ENCODE measurements around the gene KMT2C. TPM values are rescaled to one million over a fixed set of nuclear protein-coding genes. Genes with fewer than 3 reads are reported as not detected.

The KMT2C gene
- total RNA-seq, 1 donor from 2014 or later = 136 TPM

GRCh38 chr7:152341039-152341913, 94.5 kb downstream of the KMT2C start:
- Mint-ChIP-seq H3K27ac (ENCODE audit: unreplicated experiment) (no peak overlapping the region), H3K4me1 (ENCODE audit: low read depth, unreplicated experiment) (peaks cover 15% of the 10 kb centered on the region), H3K4me3 (ENCODE audit: unreplicated experiment) (no peak overlapping the region), H3K36me3 (ENCODE audit: unreplicated experiment) (no peaks in the 10 kb centered on the region), H3K27me3 (ENCODE audit: unreplicated experiment) (no peaks in the 10 kb centered on the region), H3K9me3 (ENCODE audit: unreplicated experiment) (no peaks in the 10 kb centered on the region)
- peak; percentile 28 for DNase-seq
- TF ChIP-seq CTCF (IDR thresholded peaks at IDR 0.05; ENCODE audit: partially characterized antibody, unreplicated experiment) = peak; percentile 25

- TF ChIP-seq CTCF (IDR thresholded peaks at IDR 0.05; ENCODE audit: partially characterized antibody, unreplicated experiment) = no peak
- no peaks in the 10 kb centered on the region for H3K27me3 Mint-ChIP-seq (ENCODE audit: unreplicated experiment)
- H3K36me3 Mint-ChIP-seq (ENCODE audit: unreplicated experiment) = no peaks in the 10 kb centered on the region
- peaks cover 15% of the 10 kb centered on the region for H3K4me1 Mint-ChIP-seq (ENCODE audit: low read depth, unreplicated experiment)
- DNase-seq = no peak
- no peaks in the 10 kb centered on the region for H3K9me3 Mint-ChIP-seq (ENCODE audit: unreplicated experiment)
- H3K27ac Mint-ChIP-seq (ENCODE audit: unreplicated experiment) = no peak overlapping the region
- no peak overlapping the region for H3K4me3 Mint-ChIP-seq (ENCODE audit: unreplicated experiment)
These were observed 95.6 kb downstream of the KMT2C start for GRCh38 chr7:152340161-152340560.

GRCh38 chr7:152338561-152338960, 97.2 kb downstream of the KMT2C start:
- H3K36me3 Mint-ChIP-seq (ENCODE audit: unreplicated experiment) = no peaks in the 10 kb centered on the region
- no peaks in the 10 kb centered on the region for H3K27me3 Mint-ChIP-seq (ENCODE audit: unreplicated experiment)
- no peak for TF ChIP-seq CTCF (IDR thresholded peaks at IDR 0.05; ENCODE audit: partially characterized antibody, unreplicated experiment)
- peaks cover 2% of the 10 kb centered on the region for H3K9me3 Mint-ChIP-seq (ENCODE audit: unreplicated experiment)
- no peak for DNase-seq
- H3K4me1 Mint-ChIP-seq (ENCODE audit: low read depth, unreplicated experiment) = peaks cover 15% of the 10 kb centered on the region
- H3K27ac Mint-ChIP-seq (ENCODE audit: unreplicated experiment) = no peak overlapping the region
- no peak overlapping the region for H3K4me3 Mint-ChIP-seq (ENCODE audit: unreplicated experiment)

GRCh38 chr7:152336754-152337368, 98.9 kb downstream of the KMT2C start:
- peak; percentile 53 for TF ChIP-seq CTCF (IDR thresholded peaks at IDR 0.05; ENCODE audit: partially characterized antibody, unreplicated experiment)

More at GRCh38 chr7:152336754-152337368, 98.9 kb downstream of the KMT2C start:
- H3K27me3 Mint-ChIP-seq (ENCODE audit: unreplicated experiment) = peaks cover 2% of the 10 kb centered on the region
- peaks cover 10% of the 10 kb centered on the region for H3K4me1 Mint-ChIP-seq (ENCODE audit: low read depth, unreplicated experiment)
- H3K4me3 Mint-ChIP-seq (ENCODE audit: unreplicated experiment) = no peak overlapping the region
- H3K36me3 Mint-ChIP-seq (ENCODE audit: unreplicated experiment) = no peaks in the 10 kb centered on the region
- no peak overlapping the region for H3K27ac Mint-ChIP-seq (ENCODE audit: unreplicated experiment)
- H3K9me3 Mint-ChIP-seq (ENCODE audit: unreplicated experiment) = peaks cover 6% of the 10 kb centered on the region
- DNase-seq = peak; percentile 21
